A549 (cell line): Measurements from ENCODE around the gene TRIP13. TPM values are rescaled to one million over a fixed set of nuclear protein-coding genes. Genes with fewer than 3 reads are reported as not detected.

Experiments
- ATAC-seq, 2 experiments: fragments of 200-7000 bp in 1 of 2; fragments of >200 bp in 1 of 2; cut with Nextera tagmentation in 1 of 2; cut with Tn5 transposase in 1 of 2; 3 replicates each; pipeline versions ENCODE4 v1.8.0 to v1.9.1; 2018 to 2020; ENCODE audit warnings: mild to moderate bottlenecking in 1 of 2, moderate library complexity in 1 of 2
- CTCF ChIA-PET: fragments of 300-600 bp; sonication (Branson Sonifier 250); formaldehyde crosslinking; extraction: SDS; loops from one replicate; lab custom pipeline; 2021; ENCODE audit warnings: antibody characterized with exemption, inconsistent platforms; lab: Yijun Ruan, JAX
- POLR2A ChIA-PET: fragments of 350-600 bp; formaldehyde crosslinking; extraction: SDS; loops from one replicate; lab custom pipeline; 2021; ENCODE audit warnings: antibody characterized with exemption, inconsistent platforms; lab: Yijun Ruan, JAX
- DNase-seq, 2 experiments: peaks; one replicate each; pipeline versions ENCODE4 v3.0.0 to v3.0.0-alpha.2; 2011 to 2016; ENCODE audit warnings: low read depth in 1 of 2, low spot score in 1 of 2
- FAIRE-seq: peaks from 2 replicates; lab custom pipeline; 2011; peaks lifted over from hg19 to GRCh38; lab: Jason Lieb, UNC
- H3K27ac ChIP-seq, 2 experiments: fragments of >200 bp; sonication (Bioruptor Twin); formaldehyde crosslinking; 3 replicates each; pipeline ENCODE4 v1.5.1; 2016 to 2017
- H3K4me1 ChIP-seq: fragments of >200 bp; sonication (Bioruptor Twin); formaldehyde crosslinking; 3 replicates; pipeline ENCODE4 v1.6.1; 2016
- H3K4me2 ChIP-seq: fragments of >200 bp; sonication (Bioruptor Twin); formaldehyde crosslinking; 3 replicates; pipeline ENCODE4 v1.6.1; 2016
- H3K4me3 ChIP-seq: fragments of >200 bp; sonication (Bioruptor Twin); formaldehyde crosslinking; 3 replicates; pipeline ENCODE4 v1.5.1; 2016
- H3K9me3 ChIP-seq: fragments of >200 bp; sonication (Bioruptor Twin); formaldehyde crosslinking; 3 replicates; pipeline ENCODE4 v1.6.1; 2016
- ATOH8 ChIP-seq: fragments of 250-450 bp; sonication (Bioruptor Pico); IDR thresholded peaks from 2 replicates; pipeline ENCODE4 v1.5.0; 2020; ENCODE audit warnings: low read depth, mild to moderate bottlenecking, moderate library complexity
- BCL3 ChIP-seq: fragments of >200 bp; sonication (Bioruptor Twin); formaldehyde crosslinking; IDR thresholded peaks from 3 replicates; pipeline ENCODE4 v1.6.1; 2016
- CHD2 ChIP-seq: fragments of 150-350 bp; IDR thresholded peaks from 2 replicates; pipeline ENCODE4 v1.6.1; 2014; ENCODE audit warnings: low read length; ENCODE audit not compliant: partially characterized antibody
- CHD4 ChIP-seq: fragments of 200-600 bp; sonication (generic); IDR thresholded peaks from 2 replicates; pipeline ENCODE4 v1.6.1; 2016; ENCODE audit warnings: antibody characterized with exemption, mild to moderate bottlenecking, borderline replicate concordance
- EHMT2 ChIP-seq: fragments of 200-600 bp; sonication (generic); IDR thresholded peaks from 2 replicates; pipeline ENCODE4 v1.6.1; 2016; ENCODE audit warnings: antibody characterized with exemption, low read depth, mild to moderate bottlenecking, moderate library complexity
- ELK1 ChIP-seq: fragments of 150-350 bp; IDR thresholded peaks from 2 replicates; pipeline ENCODE4 v1.6.1; 2014; ENCODE audit warnings: low read depth, mild to moderate bottlenecking, low read length
- ESRRA ChIP-seq: fragments of 150-350 bp; IDR thresholded peaks from 2 replicates; pipeline ENCODE4 v1.6.1; 2014; ENCODE audit warnings: mild to moderate bottlenecking, low read length, borderline replicate concordance
- GATA3 ChIP-seq: IDR thresholded peaks from 2 replicates; pipeline ENCODE4 v1.6.1; 2012; ENCODE audit warnings: borderline replicate concordance
- HOXB5 ChIP-seq: fragments of 250-450 bp; sonication (Bioruptor Pico); IDR thresholded peaks from 2 replicates; pipeline ENCODE4 v1.5.0; 2020; ENCODE audit warnings: mild to moderate bottlenecking, moderate library complexity
- JUN ChIP-seq, 2 experiments: fragments of >200 bp; sonication (Bioruptor Twin); formaldehyde crosslinking; IDR thresholded peaks; 2 replicates in 1 of 2; 3 replicates in 1 of 2; pipeline ENCODE4 v1.6.1; 2016 to 2017
- NPAS2 ChIP-seq: fragments of 250-450 bp; sonication (Bioruptor Pico); IDR thresholded peaks from 2 replicates; pipeline ENCODE4 v1.8.0; 2022; ENCODE audit warnings: mild to moderate bottlenecking, moderate library complexity, borderline replicate concordance
- PHF8 ChIP-seq: fragments of 200-600 bp; sonication (generic); IDR thresholded peaks from 2 replicates; pipeline ENCODE4 v1.6.1; 2016; ENCODE audit warnings: low read depth, mild to moderate bottlenecking, antibody characterized with exemption, moderate library complexity, borderline replicate concordance
- POLR2A ChIP-seq: IDR thresholded peaks from 2 replicates; pipeline ENCODE4 v1.6.1; 2012; ENCODE audit warnings: mild to moderate bottlenecking, low read length
- RAD21 ChIP-seq, 2 experiments: fragments of >200 bp in 1 of 2; sonication (Bioruptor Twin) in 1 of 2; formaldehyde crosslinking in 1 of 2; IDR thresholded peaks in 1 of 2; conservative IDR thresholded peaks in 1 of 2; 2 replicates in 1 of 2; 3 replicates in 1 of 2; pipeline ENCODE4 v1.6.1; 2012 to 2018; ENCODE audit warnings: inconsistent platforms in 1 of 2
- RARB ChIP-seq: fragments of 250-450 bp; sonication (Bioruptor Pico); IDR thresholded peaks from 2 replicates; pipeline ENCODE4 v1.8.0; 2021; ENCODE audit warnings: mild to moderate bottlenecking, moderate library complexity
- REST ChIP-seq: fragments of 200-600 bp; sonication (generic); IDR thresholded peaks from 2 replicates; pipeline ENCODE4 v1.6.1; 2016; ENCODE audit warnings: antibody characterized with exemption, mild to moderate bottlenecking, moderate library complexity
- RFX5 ChIP-seq: fragments of 450-650 bp; IDR thresholded peaks from 2 replicates; pipeline ENCODE4 v1.7.1; 2014; ENCODE audit warnings: antibody characterized with exemption, mild to moderate bottlenecking, moderate library complexity
- SMC3 ChIP-seq: fragments of >200 bp; sonication (Bioruptor Twin); formaldehyde crosslinking; IDR thresholded peaks from 3 replicates; pipeline ENCODE4 v1.6.1; 2018; ENCODE audit warnings: inconsistent platforms
- TP53 ChIP-seq: fragments of 250-450 bp; sonication (Bioruptor Pico); IDR thresholded peaks from 2 replicates; pipeline ENCODE4 v1.5.0; 2021; ENCODE audit warnings: mild to moderate bottlenecking, moderate library complexity
- USF2 ChIP-seq: fragments of 450-650 bp; IDR thresholded peaks from 2 replicates; pipeline ENCODE4 v1.6.1; 2014; ENCODE audit warnings: antibody characterized with exemption
- ZFP36 ChIP-seq: fragments of 450-650 bp; IDR thresholded peaks from 2 replicates; pipeline ENCODE4 v1.6.1; 2014; ENCODE audit warnings: borderline replicate concordance; ENCODE audit not compliant: partially characterized antibody
- ZSCAN20 ChIP-seq: fragments of 250-450 bp; sonication (Bioruptor Pico); IDR thresholded peaks from 2 replicates; pipeline ENCODE4 v1.8.0; 2022; ENCODE audit warnings: mild to moderate bottlenecking, moderate library complexity
- WGBS: methylation state at CpG from one replicate; pipeline ENCODE4 v1.1.6; 2017; ENCODE audit errors: missing lambda C conversion rate; 5-methylcytosine and 5-hydroxymethylcytosine counted together
- polyA minus RNA-seq: library from RNA; depleted of rRNA, polyadenylated mRNA; stranded (reverse); fragments of >200 nt; gene quantifications from 2 replicates; pipeline ENCODE4 v1.2.3, GENCODE V29; 2011; rRNA and poly(A)+ RNA removed
- polyA plus RNA-seq, 4 experiments: library from polyadenylated mRNA; depleted of rRNA in 3 of 4; stranded (reverse); fragments of >200 nt; fragmentation: RNase III in 1 of 4; extraction: RNeasy Plus Mini Kit Qiagen cat#74134 plus additional on column Dnase treatment in 1 of 4; gene quantifications; 2 replicates in 3 of 4; 3 replicates in 1 of 4; pipeline ENCODE4 v1.2.3, GENCODE V29; 2011 to 2017
- TF ChIP-seq, protein P1 (sequence below): fragments of >200 bp; sonication (Bioruptor Twin); formaldehyde crosslinking; IDR thresholded peaks from 3 replicates; pipeline ENCODE4 v1.5.1; 2016
- TF ChIP-seq, protein P2 (sequence below): fragments of >200 bp; sonication (Bioruptor Twin); formaldehyde crosslinking; IDR thresholded peaks from 2 replicates; pipeline ENCODE4 v1.6.1; 2016

The TRIP13 gene, protein sequence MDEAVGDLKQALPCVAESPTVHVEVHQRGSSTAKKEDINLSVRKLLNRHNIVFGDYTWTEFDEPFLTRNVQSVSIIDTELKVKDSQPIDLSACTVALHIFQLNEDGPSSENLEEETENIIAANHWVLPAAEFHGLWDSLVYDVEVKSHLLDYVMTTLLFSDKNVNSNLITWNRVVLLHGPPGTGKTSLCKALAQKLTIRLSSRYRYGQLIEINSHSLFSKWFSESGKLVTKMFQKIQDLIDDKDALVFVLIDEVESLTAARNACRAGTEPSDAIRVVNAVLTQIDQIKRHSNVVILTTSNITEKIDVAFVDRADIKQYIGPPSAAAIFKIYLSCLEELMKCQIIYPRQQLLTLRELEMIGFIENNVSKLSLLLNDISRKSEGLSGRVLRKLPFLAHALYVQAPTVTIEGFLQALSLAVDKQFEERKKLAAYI
- polyA plus RNA-seq (2011; rRNA removed) (62.4 and 82.4 TPM in 2 replicates), polyA plus RNA-seq (2017; fragmentation: RNase III; extraction: RNeasy Plus Mini Kit Qiagen cat#74134 plus additional on column Dnase treatment) (54.0 to 60.2 TPM (median 54.6 TPM) in 3 replicates), polyA minus RNA-seq (30.4 and 32.2 TPM in 2 replicates)
- 42.1 and 48.3 TPM in 2 replicates for polyA plus RNA-seq (2012; cell fraction: cytosol; rRNA removed)
- 32.4 and 42.7 TPM in 2 replicates for polyA plus RNA-seq (2012; cell fraction: nucleus; rRNA removed)

DNA sequence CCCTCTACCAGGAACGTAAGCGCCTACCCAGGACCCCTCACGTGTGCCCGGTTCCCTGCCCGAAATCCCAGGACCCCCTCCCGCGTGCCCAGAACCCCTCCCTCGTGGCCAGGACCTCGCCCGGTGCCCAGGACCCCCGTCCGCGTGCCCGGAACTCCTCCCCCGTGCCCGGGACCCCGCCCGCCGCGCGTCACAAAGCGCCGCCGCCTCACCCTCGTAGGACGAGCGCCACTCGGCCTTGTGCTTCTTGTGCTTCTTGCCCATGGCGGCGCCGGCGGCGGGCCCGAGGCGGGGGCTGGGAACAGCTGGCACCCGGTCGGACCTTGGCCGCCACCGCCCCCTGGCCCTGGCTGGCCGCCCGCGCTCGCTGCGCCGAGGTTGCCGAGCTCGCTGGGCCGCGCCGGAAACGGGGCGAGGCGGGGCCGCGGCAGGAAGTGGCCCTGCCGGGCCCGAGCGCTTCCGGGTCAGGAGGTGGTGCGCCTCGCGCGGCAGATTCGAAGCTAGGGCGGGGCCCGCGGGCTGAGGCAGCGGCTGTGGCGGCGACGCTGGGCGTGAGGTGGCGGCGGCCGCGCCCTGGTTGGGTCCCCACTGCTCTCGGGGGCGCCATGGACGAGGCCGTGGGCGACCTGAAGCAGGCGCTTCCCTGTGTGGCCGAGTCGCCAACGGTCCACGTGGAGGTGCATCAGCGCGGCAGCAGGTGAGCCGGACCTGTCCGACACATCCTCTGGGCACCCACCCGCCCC lies at the start of gene TRIP13, which contains the start of gene BRD9:
TSS of gene TRIP13 (plus strand) at position 491 of the 743 bp plus-strand sequence. CDS start at position 606, 115 bp downstream.
TSS of gene BRD9 (minus strand) at position 408 of the 743 bp plus-strand sequence. CDS start at position 264, 144 bp downstream.
- Histone ChIP-seq H3K27ac (peak within 1 kb of the TSS; percentile 98 to 100), H3K4me3 (peak within 1 kb of the TSS; percentile 96), H3K9me3 (no peaks in the 10 kb centered on the region), H3K4me2 (peak within 1 kb of the TSS; percentile 99), H3K4me1 (peaks cover 20% of the 10 kb centered on the region)
- CTCF ChIA-PET = interaction anchor here (1.0 to 8.9 kb wide), 5 partner anchors 12 to 576 kb away, joined by 3 to 89 read pairs (median 6); no protein-coding TSS in a partner anchor
- WGBS = 3% methylated on average over 33 of the region's 91 CpGs
- ATAC-seq (peak; percentile 92), FAIRE-seq (no peak), DNase-seq (peak; percentile 82 to 94)
- POLR2A ChIA-PET = interaction anchor here (1.9 kb wide), 1 partner anchor 10 kb away, joined by 7 read pairs; no protein-coding TSS in a partner anchor
- no peak for TF ChIP-seq HOXB5 (CRISPR knock-in tag)
- TF ChIP-seq RARB = no peak
- TF ChIP-seq ATOH8 = no peak
- TF ChIP-seq GATA3 = no peak
- TF ChIP-seq CHD4 = no peak
- no peak for TF ChIP-seq ZSCAN20 (CRISPR knock-in tag)
- peak; percentile 8 for TF ChIP-seq CHD2
- TF ChIP-seq ELK1 = no peak
- no peak for TF ChIP-seq USF2
- TF ChIP-seq PHF8 = peak; percentile 77; the same call in 1 of the 2 replicates
- no peak for TF ChIP-seq NPAS2 (CRISPR knock-in tag)
- peak; percentile 76 to 95; a peak in 4 of 5 replicates for TF ChIP-seq JUN (IDR thresholded peaks at IDR 0.05)
- TF ChIP-seq REST = no peak
- no peak for TF ChIP-seq RFX5
- no peak for TF ChIP-seq RAD21 (conservative IDR thresholded peaks at IDR 0.05 in 1 of 2, IDR thresholded peaks at IDR 0.05 in 1 of 2)
- TF ChIP-seq POLR2A = peak; percentile 40
- no peak for TF ChIP-seq SMC3
- no peak for TF ChIP-seq ZFP36
- peak; percentile 28; the same call in 1 of the 2 replicates for TF ChIP-seq TP53 (CRISPR knock-in tag)
- TF ChIP-seq, protein P1, sequence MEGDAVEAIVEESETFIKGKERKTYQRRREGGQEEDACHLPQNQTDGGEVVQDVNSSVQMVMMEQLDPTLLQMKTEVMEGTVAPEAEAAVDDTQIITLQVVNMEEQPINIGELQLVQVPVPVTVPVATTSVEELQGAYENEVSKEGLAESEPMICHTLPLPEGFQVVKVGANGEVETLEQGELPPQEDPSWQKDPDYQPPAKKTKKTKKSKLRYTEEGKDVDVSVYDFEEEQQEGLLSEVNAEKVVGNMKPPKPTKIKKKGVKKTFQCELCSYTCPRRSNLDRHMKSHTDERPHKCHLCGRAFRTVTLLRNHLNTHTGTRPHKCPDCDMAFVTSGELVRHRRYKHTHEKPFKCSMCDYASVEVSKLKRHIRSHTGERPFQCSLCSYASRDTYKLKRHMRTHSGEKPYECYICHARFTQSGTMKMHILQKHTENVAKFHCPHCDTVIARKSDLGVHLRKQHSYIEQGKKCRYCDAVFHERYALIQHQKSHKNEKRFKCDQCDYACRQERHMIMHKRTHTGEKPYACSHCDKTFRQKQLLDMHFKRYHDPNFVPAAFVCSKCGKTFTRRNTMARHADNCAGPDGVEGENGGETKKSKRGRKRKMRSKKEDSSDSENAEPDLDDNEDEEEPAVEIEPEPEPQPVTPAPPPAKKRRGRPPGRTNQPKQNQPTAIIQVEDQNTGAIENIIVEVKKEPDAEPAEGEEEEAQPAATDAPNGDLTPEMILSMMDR = no peak
- no peak for TF ChIP-seq EHMT2
- TF ChIP-seq ESRRA = no peak
- TF ChIP-seq, protein P2, sequence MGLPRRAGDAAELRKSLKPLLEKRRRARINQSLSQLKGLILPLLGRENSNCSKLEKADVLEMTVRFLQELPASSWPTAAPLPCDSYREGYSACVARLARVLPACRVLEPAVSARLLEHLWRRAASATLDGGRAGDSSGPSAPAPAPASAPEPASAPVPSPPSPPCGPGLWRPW = no peak
- no peak; the same call in 1 of the 3 replicates for TF ChIP-seq BCL3
